ENCODE data around the gene ODC1.

The ODC1 gene

DNA sequence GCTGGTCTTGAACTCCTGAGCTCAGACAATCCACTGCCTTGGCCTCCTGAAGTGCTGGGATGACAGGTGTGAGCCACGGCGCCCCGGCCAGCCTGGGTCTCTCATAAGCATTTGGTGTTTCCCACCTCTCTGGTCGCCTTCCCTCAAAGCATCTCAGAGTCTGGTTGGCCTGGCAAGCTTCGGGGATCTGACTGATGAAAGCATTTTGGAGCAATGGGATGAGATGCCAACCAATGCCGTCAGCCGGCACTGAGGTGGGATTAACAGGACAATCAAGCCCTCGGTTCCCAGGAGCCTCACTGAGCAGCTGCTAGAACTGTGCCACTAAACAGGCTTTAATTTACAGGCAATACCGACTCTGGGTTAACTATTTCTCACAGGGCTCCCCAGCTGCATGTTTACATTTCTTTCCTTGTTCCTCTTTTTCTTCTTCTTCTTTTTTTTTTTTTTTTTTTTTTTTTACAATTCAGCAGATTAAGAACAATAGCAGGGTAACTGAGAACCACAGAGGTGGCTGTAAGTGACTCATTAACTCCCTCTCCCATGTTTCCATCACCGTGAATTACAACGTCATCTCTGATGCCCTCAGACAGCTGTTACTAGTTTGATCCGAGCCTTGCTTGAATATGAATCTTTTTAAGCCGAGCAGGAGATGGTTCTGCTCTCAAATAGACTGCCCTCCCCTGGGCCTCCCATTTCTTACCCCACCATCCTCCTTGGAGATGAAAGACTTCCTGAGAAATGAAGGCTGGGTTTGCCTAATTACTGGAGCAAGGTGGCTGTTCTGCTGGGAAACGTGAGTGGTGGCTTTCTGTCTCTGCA, 37.9 kb downstream of the ODC1 start:
- H3K27ac ChIP-seq (ENCODE audit: low read length) = no peak overlapping the region
- H4K20me1 ChIP-seq (ENCODE audit: insufficient read depth, low read length) = peaks cover 15% of the 10 kb centered on the region
- no peak for DNase-seq
- no peak overlapping the region for H2AFZ ChIP-seq (ENCODE audit: low read depth, low read length)
- H3K4me1 ChIP-seq (ENCODE audit: insufficient read depth, low read length) = peaks cover 13% of the 10 kb centered on the region
- no peaks in the 10 kb centered on the region for H3K27me3 ChIP-seq (ENCODE audit: insufficient read depth, low read length, poor library complexity)
- no peak overlapping the region for H3K4me3 ChIP-seq (ENCODE audit: low read depth in 1 of 2, low read length in 2 of 2)
- no peak for ATAC-seq (ENCODE audit: insufficient read depth, low read depth)
- no peak for TF ChIP-seq EZH2 (IDR thresholded peaks at IDR 0.05; ENCODE audit: borderline replicate concordance, low read depth, low read length, severe bottlenecking)
- TF ChIP-seq, protein P1, sequence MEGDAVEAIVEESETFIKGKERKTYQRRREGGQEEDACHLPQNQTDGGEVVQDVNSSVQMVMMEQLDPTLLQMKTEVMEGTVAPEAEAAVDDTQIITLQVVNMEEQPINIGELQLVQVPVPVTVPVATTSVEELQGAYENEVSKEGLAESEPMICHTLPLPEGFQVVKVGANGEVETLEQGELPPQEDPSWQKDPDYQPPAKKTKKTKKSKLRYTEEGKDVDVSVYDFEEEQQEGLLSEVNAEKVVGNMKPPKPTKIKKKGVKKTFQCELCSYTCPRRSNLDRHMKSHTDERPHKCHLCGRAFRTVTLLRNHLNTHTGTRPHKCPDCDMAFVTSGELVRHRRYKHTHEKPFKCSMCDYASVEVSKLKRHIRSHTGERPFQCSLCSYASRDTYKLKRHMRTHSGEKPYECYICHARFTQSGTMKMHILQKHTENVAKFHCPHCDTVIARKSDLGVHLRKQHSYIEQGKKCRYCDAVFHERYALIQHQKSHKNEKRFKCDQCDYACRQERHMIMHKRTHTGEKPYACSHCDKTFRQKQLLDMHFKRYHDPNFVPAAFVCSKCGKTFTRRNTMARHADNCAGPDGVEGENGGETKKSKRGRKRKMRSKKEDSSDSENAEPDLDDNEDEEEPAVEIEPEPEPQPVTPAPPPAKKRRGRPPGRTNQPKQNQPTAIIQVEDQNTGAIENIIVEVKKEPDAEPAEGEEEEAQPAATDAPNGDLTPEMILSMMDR (IDR thresholded peaks at IDR 0.05; ENCODE audit: borderline replicate concordance, extremely low read depth, low read length, poor library complexity, severe bottlenecking) = no peak
- H3K36me3 ChIP-seq (ENCODE audit: insufficient read depth, low read length) = no peaks in the 10 kb centered on the region
- no peak overlapping the region for H3K9ac ChIP-seq (ENCODE audit: low read depth, low read length)
- no peaks in the 10 kb centered on the region for H3K79me2 ChIP-seq (ENCODE audit: insufficient read depth, low read length)
- no peaks in the 10 kb centered on the region for H3K9me3 ChIP-seq (ENCODE audit: insufficient read depth, low read length, severe bottlenecking)
- H3K4me2 ChIP-seq (ENCODE audit: insufficient read depth, low read length) = no peak overlapping the region

DNA sequence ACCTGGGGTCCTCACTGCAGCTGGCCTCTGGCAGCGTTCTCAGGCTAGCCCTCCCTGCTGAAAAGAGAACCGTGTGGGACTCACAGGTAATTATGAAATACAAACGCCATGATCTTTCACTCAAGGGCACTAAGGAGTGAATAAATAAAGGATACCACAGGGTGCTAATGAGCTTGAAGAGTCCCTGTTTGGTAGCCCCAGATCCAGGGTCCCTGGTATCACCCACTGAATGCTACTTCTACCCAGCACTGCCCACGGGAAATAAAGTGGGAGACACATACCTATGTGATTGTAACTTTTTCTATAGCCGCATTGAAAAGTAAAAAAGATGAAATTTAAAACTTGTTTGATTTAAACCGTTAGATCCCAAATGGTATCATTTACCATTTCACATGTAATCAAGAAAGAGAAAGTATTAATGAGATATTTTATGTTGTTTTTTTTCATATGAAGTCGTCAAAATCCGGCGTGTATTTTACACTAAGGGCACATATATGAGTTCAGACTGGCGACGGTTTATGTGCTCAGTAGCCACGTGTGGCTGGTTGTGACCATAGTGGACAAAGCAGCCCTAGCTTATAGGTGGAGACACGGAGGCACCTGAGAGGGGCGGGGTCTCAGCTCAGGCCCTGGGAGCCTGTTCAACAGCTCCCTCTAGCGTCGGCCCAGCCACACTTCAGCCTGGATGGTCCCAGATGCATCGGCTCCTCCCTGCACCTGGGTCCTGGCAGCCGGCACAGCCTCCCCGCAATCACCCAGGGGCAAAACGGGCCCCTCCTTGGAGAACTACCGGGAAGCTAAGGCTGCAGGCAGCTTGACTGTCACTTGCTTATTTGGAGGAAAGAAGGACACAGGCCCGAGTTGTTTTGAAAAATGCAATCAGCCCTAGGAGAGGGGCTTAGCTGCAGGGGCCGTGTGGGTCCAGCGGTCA, 39.2 kb downstream of the ODC1 start:
- Histone ChIP-seq H3K27ac (ENCODE audit: low read length) (no peak overlapping the region), H3K4me2 (ENCODE audit: insufficient read depth, low read length) (peak overlapping the region; percentile 41; the same call in 1 of the 2 replicates), H3K4me3 (ENCODE audit: low read depth in 1 of 2, low read length in 2 of 2) (no peak overlapping the region), H3K36me3 (ENCODE audit: insufficient read depth, low read length) (no peaks in the 10 kb centered on the region), H2AFZ (ENCODE audit: low read depth, low read length) (no peak overlapping the region), H4K20me1 (ENCODE audit: insufficient read depth, low read length) (peaks cover 15% of the 10 kb centered on the region), H3K9me3 (ENCODE audit: insufficient read depth, low read length, severe bottlenecking) (no peaks in the 10 kb centered on the region), H3K9ac (ENCODE audit: low read depth, low read length) (no peak overlapping the region), H3K27me3 (ENCODE audit: insufficient read depth, low read length, poor library complexity) (no peaks in the 10 kb centered on the region), H3K4me1 (ENCODE audit: insufficient read depth, low read length) (peaks cover 13% of the 10 kb centered on the region), H3K79me2 (ENCODE audit: insufficient read depth, low read length) (no peaks in the 10 kb centered on the region)
- TF ChIP-seq EZH2 (IDR thresholded peaks at IDR 0.05; ENCODE audit: borderline replicate concordance, low read depth, low read length, severe bottlenecking) = no peak
- TF ChIP-seq, protein P1 (IDR thresholded peaks at IDR 0.05; ENCODE audit: borderline replicate concordance, extremely low read depth, low read length, poor library complexity, severe bottlenecking) = peak; percentile 99
- ATAC-seq (ENCODE audit: insufficient read depth, low read depth) = peak; percentile 96
- DNase-seq = peak; percentile 83

DNA sequence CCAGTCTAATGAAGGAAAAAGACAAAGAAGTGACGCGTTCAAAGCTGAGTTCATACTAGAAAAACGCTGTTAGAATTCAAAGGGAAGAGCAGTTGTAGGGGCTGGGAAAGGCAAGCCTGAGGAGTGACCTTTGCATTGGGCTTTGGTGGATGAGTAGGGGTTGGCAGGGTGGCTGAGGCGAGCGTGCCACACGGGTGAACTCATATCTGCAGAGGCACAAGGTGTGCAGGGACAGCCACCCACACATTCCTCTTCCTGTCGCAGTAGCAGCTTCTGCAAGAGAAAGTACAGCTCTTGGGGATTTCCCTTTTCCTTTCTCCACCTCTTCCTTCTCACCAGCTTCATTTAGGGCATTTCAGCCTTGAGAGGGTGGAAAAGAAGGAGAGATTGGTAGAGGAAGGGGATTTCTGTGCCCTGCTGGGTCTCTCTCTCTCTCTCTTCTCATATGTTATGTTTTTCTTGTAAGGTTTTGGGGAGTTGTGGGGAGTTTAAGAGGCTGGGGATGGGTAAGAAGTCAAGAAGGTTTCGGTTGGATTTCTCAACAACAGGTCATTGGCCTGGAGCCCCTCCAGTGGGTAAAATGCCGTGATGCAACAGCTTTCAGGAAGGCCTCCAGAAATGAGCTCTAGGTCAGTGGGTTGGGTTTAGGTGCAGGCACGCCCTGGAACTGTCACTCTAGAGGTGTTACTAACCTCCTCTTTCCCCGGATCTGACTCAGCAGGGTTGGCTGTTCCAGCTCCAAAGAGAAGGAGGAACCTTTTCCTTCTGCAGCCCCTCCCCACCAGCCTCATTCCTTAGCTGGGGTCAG, 40.1 kb downstream of the ODC1 start:
- H3K79me2 ChIP-seq (ENCODE audit: insufficient read depth, low read length) = no peaks in the 10 kb centered on the region
- TF ChIP-seq, protein P1 (IDR thresholded peaks at IDR 0.05; ENCODE audit: borderline replicate concordance, extremely low read depth, low read length, poor library complexity, severe bottlenecking) = no peak
- no peak for TF ChIP-seq EZH2 (IDR thresholded peaks at IDR 0.05; ENCODE audit: borderline replicate concordance, low read depth, low read length, severe bottlenecking)
- H3K9ac ChIP-seq (ENCODE audit: low read depth, low read length) = no peak overlapping the region
- H4K20me1 ChIP-seq (ENCODE audit: insufficient read depth, low read length) = peaks cover 14% of the 10 kb centered on the region
- H3K4me1 ChIP-seq (ENCODE audit: insufficient read depth, low read length) = peaks cover 13% of the 10 kb centered on the region
- no peaks in the 10 kb centered on the region for H3K36me3 ChIP-seq (ENCODE audit: insufficient read depth, low read length)
- H3K9me3 ChIP-seq (ENCODE audit: insufficient read depth, low read length, severe bottlenecking) = no peaks in the 10 kb centered on the region
- no peak overlapping the region for H3K27ac ChIP-seq (ENCODE audit: low read length)
- no peak overlapping the region for H2AFZ ChIP-seq (ENCODE audit: low read depth, low read length)
- ATAC-seq (ENCODE audit: insufficient read depth, low read depth) (no peak), DNase-seq (no peak)
- H3K4me3 ChIP-seq (ENCODE audit: low read depth in 1 of 2, low read length in 2 of 2) = no peak overlapping the region
- no peak overlapping the region for H3K4me2 ChIP-seq (ENCODE audit: insufficient read depth, low read length)
- no peaks in the 10 kb centered on the region for H3K27me3 ChIP-seq (ENCODE audit: insufficient read depth, low read length, poor library complexity)
